ENCODE measurements around the gene DYNLT2B.
"Not testable (repeated sequence)": the region's sequence is repeated elsewhere in the genome, so short reads cannot be mapped to it uniquely, and the experiment has no call there.

DYNLT2B gene

DNA sequence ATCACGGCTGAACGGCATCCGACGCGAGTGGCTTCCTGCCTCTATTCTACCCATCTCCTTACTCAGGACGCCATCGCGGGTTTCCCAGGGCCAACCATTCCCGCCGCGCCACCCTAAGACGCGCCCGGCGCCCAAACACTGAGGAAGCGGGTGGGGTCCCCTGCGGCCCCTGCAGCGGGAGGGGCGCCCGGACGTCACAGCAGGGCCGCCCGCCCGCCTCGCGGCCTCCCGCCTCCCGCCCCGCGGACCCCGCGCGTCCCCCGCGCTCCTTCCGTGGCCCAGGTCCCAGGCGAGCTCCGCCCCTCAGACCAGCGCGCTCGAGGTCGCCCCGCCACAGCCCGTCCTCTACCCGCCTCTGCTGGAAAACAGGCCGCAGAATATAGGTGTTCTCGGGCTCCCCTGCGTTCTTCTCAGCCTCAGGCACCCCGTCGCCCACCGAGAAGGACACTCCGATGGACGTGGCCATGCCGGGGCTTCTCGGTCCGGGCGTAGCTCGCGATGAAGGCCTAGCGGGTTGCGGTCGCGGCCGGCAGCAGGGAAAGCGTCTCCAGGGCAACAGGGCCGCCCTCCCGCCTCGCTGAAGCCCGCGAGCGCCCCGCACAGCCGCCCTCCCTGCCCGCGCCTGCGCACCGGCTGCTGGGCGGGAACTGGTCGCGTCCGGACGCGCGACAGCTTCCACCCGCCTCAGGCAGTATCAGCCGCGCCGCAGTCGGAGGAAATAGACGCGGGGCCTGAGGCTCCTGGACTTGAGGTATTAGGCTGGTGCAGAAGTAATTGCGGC is at the start of gene DYNLT2B:
Gene DYNLT2B (minus strand): TSS at position 554 of the 781 bp plus-strand sequence. CDS start 88 bp downstream, at position 466.
- DNase-seq, result peak; percentile 74 to 77

GRCh38 chr3:196365736-196366135 is 47.7 kb upstream of the DYNLT2B start:
- no peak for DNase-seq

DNA sequence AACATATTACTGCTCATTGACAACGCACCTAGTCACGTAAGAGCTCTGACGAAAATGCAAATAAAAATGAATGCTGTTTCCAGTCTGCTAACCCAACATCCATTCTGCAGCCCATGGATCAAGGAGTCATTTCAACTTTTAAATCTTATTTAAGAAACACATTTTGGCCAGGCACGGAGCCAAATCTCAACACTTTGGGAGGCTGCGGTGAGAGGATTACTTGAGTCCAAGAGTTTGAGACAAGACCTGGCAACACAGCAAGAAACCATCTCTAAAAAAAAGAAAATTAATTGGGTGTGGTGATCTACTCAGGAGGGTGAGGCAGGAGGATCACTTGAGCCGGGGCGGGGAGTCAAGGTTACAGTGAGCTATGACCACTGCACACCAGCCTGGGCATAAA is 42.5 kb upstream of the DYNLT2B start:
- no peak for DNase-seq

- DNase-seq, result not testable (repeated sequence)
Observed at GRCh38 chr3:196358540-196358939, 40.5 kb upstream of the DYNLT2B start.

DNA sequence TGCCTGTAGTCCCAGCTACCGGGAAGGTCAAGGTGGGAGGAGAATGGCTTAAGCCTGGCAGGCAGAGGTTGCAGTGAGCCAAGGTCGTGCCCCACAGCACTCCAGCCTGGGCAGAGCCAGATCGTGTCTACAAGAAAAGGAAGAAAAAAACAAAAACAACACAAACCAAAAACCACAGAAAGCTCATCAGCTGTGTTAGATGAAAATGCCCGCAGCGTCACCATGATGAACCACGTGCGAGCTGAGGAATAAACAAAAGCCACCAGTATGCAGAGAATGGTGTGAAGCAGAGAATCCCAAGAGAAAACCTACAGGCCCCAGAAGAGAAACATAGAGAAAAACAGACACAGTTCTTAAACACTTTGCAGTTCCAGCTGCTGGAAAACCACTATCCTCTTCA is 39.9 kb upstream of the DYNLT2B start:
- no peak for DNase-seq

GRCh38 chr3:196356556-196356955 is 38.5 kb upstream of the DYNLT2B start:
- no peak for DNase-seq

DNA sequence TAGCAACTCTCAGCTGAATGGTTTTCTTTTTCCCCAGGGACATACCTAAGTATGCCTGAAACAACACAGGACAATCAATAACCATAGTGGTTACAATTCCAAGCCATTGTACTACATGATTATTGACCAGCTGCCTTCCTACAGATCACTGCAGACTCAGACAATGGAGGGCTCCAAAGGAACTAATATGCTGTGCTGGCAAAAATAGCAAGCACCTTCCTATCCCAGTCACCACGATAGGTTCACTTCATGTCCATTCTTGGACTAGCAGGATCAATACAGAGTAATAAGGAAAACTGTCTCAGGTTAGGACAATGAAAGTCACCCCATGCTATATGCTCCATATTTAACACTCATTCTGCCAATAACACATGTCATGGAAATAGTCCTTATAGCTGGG is 37.6 kb upstream of the DYNLT2B start:
- DNase-seq, result no peak

- no peak for DNase-seq
Observed at GRCh38 chr3:196354132-196354531, 36.1 kb upstream of the DYNLT2B start.

- no peak for DNase-seq
Observed at GRCh38 chr3:196351541-196351940, 33.5 kb upstream of the DYNLT2B start.

DNA sequence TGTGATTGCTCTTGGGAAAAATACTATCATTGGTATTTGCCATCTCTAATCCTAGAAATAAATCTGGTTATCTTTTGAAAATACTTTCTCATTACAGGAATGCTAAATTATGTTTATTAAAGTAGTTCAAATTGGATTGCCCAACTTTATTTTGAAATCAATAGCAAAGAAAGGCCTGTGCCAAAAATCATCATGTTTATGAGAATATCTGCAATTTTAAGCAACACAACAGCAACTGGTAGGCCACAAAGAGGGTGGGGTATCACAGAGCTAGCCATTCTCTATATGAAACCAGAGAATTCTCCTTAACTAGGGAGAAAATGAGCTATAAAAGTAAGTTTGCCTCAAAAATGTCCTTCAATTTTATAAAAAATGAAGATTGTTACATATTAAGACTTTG is 32.0 kb upstream of the DYNLT2B start:
- no peak for DNase-seq

GRCh38 chr3:196348698-196349097 is 30.7 kb upstream of the DYNLT2B start:
- DNase-seq, result no peak

- DNase-seq, result no peak
Observed at GRCh38 chr3:196344663-196345062, 26.6 kb upstream of the DYNLT2B start.

- DNase-seq, result not testable (repeated sequence)
Observed at GRCh38 chr3:196343917-196344316, 25.9 kb upstream of the DYNLT2B start.

DNA sequence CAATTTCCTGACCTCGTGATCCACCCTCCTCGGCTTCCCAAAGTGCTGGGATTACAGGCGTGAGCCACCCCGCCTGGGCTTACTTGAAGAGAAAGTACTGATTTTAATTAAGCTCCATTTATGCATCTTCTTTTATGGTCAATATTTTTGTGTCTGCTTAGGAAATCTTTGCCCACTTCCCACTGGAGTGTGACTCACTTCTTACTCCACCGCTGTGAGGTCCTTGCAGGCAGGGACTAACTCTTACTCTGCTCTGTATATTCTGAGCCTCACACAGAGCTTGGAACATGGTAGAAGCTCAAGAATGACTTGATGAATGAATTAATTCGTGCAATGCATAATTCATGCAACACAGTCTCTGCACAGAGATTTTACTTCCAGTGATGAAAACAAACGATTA is 23.1 kb upstream of the DYNLT2B start:
- DNase-seq, result no peak

GRCh38 chr3:196340466-196340865 is 22.4 kb upstream of the DYNLT2B start:
- no peak for DNase-seq

- DNase-seq, result no peak
Observed at GRCh38 chr3:196339493-196340254, 21.6 kb upstream of the DYNLT2B start.

GRCh38 chr3:196339044-196339443 is 21.0 kb upstream of the DYNLT2B start:
- DNase-seq, result no peak

DNA sequence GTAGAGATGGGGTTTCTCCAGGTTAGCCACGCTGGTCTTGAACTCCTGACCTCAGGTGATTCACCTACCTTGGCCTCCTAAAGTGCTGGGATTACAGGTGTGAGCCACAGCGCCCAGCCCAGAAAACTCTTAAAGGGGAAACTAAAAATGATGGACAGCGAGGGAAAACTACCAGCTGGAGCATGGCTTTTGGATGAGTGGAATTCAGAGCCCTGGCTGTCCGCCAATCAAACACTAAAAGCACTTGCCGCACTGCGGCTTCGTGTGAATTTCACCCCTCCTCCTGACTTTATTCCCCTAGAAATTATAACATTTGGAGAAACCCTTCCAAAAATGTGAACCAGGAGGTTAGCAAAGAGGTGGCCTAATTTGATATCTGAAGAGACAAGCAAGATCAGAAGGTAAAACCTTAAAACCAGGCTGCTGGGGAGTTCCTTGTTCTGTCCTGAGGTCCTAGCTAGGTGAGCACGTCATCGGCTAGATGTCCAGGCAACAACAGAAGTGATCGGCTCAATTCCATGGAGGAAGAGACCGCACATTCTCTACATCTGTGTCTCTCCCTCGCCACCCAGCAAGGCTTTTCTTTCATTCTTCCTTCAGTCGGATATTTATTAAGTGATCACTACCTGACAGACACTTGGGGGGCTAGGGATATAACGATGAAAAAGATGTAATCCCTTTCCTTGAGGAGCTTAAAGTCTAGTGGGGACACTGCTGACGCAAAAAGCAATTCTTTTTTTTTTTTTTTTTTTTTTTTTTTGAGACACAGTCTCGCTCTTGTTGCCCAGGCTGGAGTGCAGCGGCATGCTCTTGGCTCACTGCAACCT is 18.5 kb upstream of the DYNLT2B start:
- no peak for DNase-seq

DNA sequence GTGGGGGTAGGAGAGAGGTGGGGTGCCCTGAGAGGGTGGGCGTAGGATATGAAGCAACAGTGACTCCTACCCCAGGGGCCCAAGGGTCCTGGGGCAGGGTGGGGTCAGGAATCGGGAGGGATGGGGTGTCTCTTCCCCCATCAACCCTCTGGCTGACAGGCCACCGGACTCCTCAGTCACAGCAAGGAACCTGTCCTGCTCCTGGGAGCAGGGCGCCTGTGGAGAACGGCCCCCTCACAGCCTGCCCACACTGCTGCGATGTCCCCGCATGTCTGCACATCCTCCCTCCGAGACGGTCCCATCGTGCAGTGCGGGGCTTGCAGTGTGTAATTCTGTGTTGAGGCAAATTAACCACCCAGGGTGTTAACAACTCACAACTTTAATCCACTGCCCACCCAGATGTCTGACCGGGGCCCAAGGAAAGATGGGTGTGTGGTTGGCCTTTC is 17.5 kb upstream of the DYNLT2B start:
- no peak for DNase-seq

DNA sequence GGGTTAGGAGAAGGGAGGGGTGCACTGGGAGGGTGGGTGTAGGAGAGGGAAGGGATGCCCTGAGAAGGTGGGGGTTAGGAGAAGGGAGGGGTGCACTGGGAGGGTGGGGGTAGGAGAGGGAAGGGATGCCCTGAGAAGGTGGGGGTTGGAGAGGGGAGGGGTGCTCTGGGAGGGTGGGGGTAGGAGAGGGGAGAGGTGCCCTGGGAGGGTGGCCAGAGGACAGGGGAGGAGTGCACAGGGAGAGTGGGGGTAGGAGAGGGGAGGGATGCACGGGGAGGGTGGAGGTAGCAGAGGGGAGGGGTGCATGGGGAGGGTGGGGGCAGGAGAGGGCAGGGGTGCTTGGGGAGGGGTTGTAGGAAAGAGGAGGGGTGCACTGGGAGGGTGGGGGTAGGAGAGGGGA is 16.9 kb upstream of the DYNLT2B start:
- DNase-seq, result no peak

GRCh38 chr3:196332168-196332567 is 14.1 kb upstream of the DYNLT2B start:
- no peak for DNase-seq

DNA sequence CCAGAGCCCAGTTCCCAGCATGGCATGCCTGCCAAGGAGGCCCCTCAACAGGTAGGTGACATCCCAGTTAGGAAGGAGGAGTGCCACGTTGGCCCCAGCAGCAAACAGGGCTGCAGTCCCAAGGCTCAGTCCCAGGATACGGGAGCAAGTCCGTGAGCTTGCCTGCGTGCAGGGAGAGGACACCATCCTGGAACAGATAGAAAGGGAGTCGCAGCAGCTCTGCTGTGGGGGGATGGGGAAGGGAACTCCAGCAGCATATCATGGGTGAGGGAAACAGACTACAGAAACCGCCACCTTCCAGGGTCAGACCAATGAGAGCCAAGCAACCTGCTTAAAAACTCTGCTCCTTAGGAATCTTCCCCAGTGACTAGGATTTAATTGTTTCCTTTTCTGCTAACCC is 9.4 kb upstream of the DYNLT2B start:
- DNase-seq, result no peak

GRCh38 chr3:196326936-196327335 is 8.9 kb upstream of the DYNLT2B start:
- no peak for DNase-seq
